Neuronal stem cell (in vitro differentiated cells): ENCODE measurements around the gene TSPAN9.

Experiments used
- DNase-seq: peaks from one replicate; pipeline ENCODE4 v3.0.0-alpha.2; 2013; ENCODE audit warnings: low spot score
- H2AFZ ChIP-seq: one replicate; pipeline ENCODE4 v1.6.1; 2013; ENCODE audit warnings: mild to moderate bottlenecking, low read length, inconsistent platforms
- H2AK5ac ChIP-seq: 2 replicates; pipeline ENCODE4 v1.6.1; 2013; ENCODE audit warnings: low read depth, mild to moderate bottlenecking, inconsistent platforms, low read length, moderate library complexity, mixed read lengths
- H2BK120ac ChIP-seq: 2 replicates; pipeline ENCODE4 v1.6.1; 2013; ENCODE audit warnings: low read depth, mild to moderate bottlenecking, inconsistent platforms, low read length, moderate library complexity, mixed read lengths
- H2BK12ac ChIP-seq: one replicate; pipeline ENCODE4 v1.6.1; 2013; ENCODE audit warnings: low read length, inconsistent platforms
- H2BK15ac ChIP-seq: 2 replicates; pipeline ENCODE4 v1.6.1; 2013; ENCODE audit warnings: mild to moderate bottlenecking, low read length, inconsistent platforms, mixed read lengths
- H2BK5ac ChIP-seq: one replicate; pipeline ENCODE4 v1.6.1; 2013; ENCODE audit warnings: inconsistent platforms, mild to moderate bottlenecking, low read length, moderate library complexity
- H3K14ac ChIP-seq: one replicate; pipeline ENCODE4 v1.6.1; 2013; ENCODE audit warnings: low read length, inconsistent platforms
- H3K18ac ChIP-seq: 2 replicates; pipeline ENCODE4 v1.6.1; 2013; ENCODE audit warnings: low read length, inconsistent platforms
- H3K23ac ChIP-seq: 2 replicates; pipeline ENCODE4 v1.6.1; 2013; ENCODE audit warnings: low read depth, mild to moderate bottlenecking, mixed read lengths, low read length, inconsistent platforms; ENCODE audit not compliant: poor library complexity
- H3K27ac ChIP-seq: replicated peaks from 3 replicates; pipeline ENCODE4 v1.5.1; 2013; ENCODE audit warnings: low read length, inconsistent platforms
- H3K27me3 ChIP-seq, 3 experiments: 2 replicates each; pipeline ENCODE4 v1.6.1; 2013; ENCODE audit warnings: low read length in 3 of 3, mild to moderate bottlenecking in 2 of 3, inconsistent platforms in 1 of 3, low read depth in 1 of 3, mixed read lengths in 1 of 3, moderate library complexity in 1 of 3; ENCODE audit not compliant: control insufficient read depth in 3 of 3, insufficient read depth in 3 of 3
- H3K36me3 ChIP-seq, 2 donors: replicated peaks in 1 of 2; 2 replicates each; pipeline ENCODE4 v1.6.1; 2013; ENCODE audit warnings: low read length in 2 of 2; ENCODE audit not compliant: control insufficient read depth in 2 of 2, insufficient read depth in 2 of 2
- H3K4ac ChIP-seq: 2 replicates; pipeline ENCODE4 v1.6.1; 2013; ENCODE audit warnings: inconsistent platforms, mild to moderate bottlenecking, low read length, moderate library complexity
- H3K4me1 ChIP-seq, 2 donors: 1 replicate in 1 of 2; 2 replicates in 1 of 2; pipeline ENCODE4 v1.6.1; 2013; ENCODE audit warnings: low read length in 2 of 2, low read depth in 1 of 2; ENCODE audit not compliant: control insufficient read depth in 2 of 2, insufficient read depth in 1 of 2
- H3K4me2 ChIP-seq: one replicate; pipeline ENCODE4 v1.6.1; 2013; ENCODE audit warnings: mild to moderate bottlenecking, low read length, inconsistent platforms; ENCODE audit not compliant: insufficient read depth, poor library complexity, severe bottlenecking
- H3K4me3 ChIP-seq, 2 donors: 2 replicates each; pipeline ENCODE4 v1.5.1; 2013; ENCODE audit warnings: low read length in 2 of 2, mild to moderate bottlenecking in 2 of 2, inconsistent platforms in 1 of 2, moderate library complexity in 1 of 2
- H3K79me1 ChIP-seq: one replicate; pipeline ENCODE4 v1.6.1; 2013; ENCODE audit warnings: low read depth, mild to moderate bottlenecking, inconsistent platforms, low read length, moderate library complexity
- H3K9ac ChIP-seq: one replicate; pipeline ENCODE4 v1.6.1; 2013; ENCODE audit warnings: mild to moderate bottlenecking, low read depth, low read length, inconsistent platforms; ENCODE audit not compliant: poor library complexity
- H3K9me3 ChIP-seq, 2 donors: replicated peaks in 1 of 2; 2 replicates each; pipeline versions ENCODE3 to v1.6.1; 2013; ENCODE audit warnings: low read length in 2 of 2, mild to moderate bottlenecking in 2 of 2, inconsistent platforms in 1 of 2, low read depth in 1 of 2, mixed read lengths in 1 of 2, moderate library complexity in 1 of 2; ENCODE audit not compliant: control insufficient read depth in 2 of 2, insufficient read depth in 1 of 2
- H4K8ac ChIP-seq: one replicate; pipeline ENCODE4 v1.6.1; 2013; ENCODE audit warnings: low read depth, mild to moderate bottlenecking, inconsistent platforms, low read length, moderate library complexity
- H4K91ac ChIP-seq: one replicate; pipeline ENCODE4 v1.6.1; 2013; ENCODE audit warnings: low read length, low read depth, mild to moderate bottlenecking, inconsistent platforms; ENCODE audit not compliant: poor library complexity
- WGBS, 2 donors: extraction: QIAGEN DNeasy Blood & Tissue Kit; methylation state at CpG; one replicate each; pipeline ENCODE4 v1.1.7; 2013; ENCODE audit warnings: missing lambda C conversion rate in 2 of 2, mixed read lengths in 1 of 2; ENCODE audit not compliant: insufficient read length in 2 of 2, insufficient replicate concordance in 1 of 2; ENCODE audit errors: extremely low coverage in 2 of 2; 5-methylcytosine and 5-hydroxymethylcytosine counted together

The TSPAN9 gene

DNA sequence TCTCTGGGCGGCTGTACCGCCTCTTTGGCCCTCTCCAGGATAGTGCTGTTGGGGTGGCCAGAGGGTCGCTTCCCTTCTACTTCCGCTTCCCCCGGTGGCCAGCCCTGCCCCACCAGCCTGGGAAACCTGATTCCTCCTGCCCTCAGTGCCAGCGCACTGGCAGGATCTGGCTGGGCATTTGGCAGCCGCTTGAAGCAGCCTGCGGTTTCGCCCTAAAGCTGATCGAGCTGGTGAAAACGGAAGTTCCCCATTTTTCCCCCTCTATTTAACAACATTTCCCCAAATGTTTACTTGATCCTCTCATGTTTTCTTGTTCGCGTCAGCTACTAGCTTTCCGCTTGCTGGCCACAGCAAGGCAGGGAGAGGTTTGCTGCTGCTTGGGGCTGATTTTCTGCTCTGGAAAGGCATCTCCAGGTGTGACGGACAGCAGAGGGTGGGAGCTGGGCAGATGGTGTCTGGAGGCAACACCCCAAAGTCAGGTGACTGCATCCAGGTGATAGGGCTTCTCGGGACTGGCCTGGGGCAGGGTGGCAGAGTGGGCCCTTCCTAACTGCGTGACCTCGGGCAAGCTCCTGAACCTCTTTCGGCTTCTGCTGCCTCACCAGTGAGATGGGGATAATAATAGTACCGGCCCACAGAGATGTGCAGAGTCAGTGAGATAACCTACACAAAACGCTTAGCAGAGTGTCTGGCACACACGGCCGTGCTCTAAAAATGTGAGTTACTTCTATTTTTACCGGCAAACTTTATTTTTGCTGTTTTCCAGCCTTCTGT lies 53.1 kb downstream of the TSPAN9 start:
- no peaks in the 10 kb centered on the region for H3K9me3 ChIP-seq
- H2BK15ac ChIP-seq: no peak overlapping the region
- no peak overlapping the region for H3K14ac ChIP-seq
- H2AFZ ChIP-seq: no peak overlapping the region
- H4K91ac ChIP-seq: no peak overlapping the region
- no peak overlapping the region for H3K4me2 ChIP-seq
- no peak overlapping the region for H3K9ac ChIP-seq
- H3K36me3 ChIP-seq: no peaks in the 10 kb centered on the region
- no peaks in the 10 kb centered on the region for H3K27me3 ChIP-seq
- no peak overlapping the region for H4K8ac ChIP-seq
- no peak overlapping the region for H2BK12ac ChIP-seq
- no peak overlapping the region for H3K4ac ChIP-seq
- no peak overlapping the region for H2BK120ac ChIP-seq
- H3K4me1 ChIP-seq: peaks cover 0 to 4% of the 10 kb centered on the region in 2 donors
- no peak overlapping the region for H3K4me3 ChIP-seq
- DNase-seq: no peak
- no peak overlapping the region for H3K23ac ChIP-seq
- H2BK5ac ChIP-seq: no peak overlapping the region
- no peak overlapping the region for H3K18ac ChIP-seq
- no peaks in the 10 kb centered on the region for H3K79me1 ChIP-seq
- WGBS, 2 donors: no CpG with 5 or more reads among the region's 24 CpGs
- no peak overlapping the region for H2AK5ac ChIP-seq
- no peak overlapping the region for H3K27ac ChIP-seq

DNA sequence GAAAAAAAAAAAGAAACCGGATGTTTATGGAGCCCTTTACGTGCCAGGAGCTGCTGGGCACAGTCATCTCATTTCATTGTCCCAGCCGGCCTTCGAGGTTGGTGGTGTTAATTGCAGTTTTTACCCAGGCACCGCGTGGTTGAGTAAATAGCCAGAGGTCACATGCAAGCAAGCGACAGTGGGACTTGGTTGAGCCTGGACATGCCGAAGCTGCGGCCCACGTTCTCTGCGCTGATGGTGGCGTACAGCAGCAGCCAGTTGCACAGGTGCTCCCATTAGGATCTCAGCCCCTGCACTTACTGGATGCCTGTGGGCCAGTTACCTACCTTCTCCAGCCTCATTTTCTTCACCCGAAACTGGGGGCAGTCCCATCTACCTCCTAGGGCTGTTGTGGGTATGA lies 54.0 kb downstream of the TSPAN9 start:
- Histone ChIP-seq H2AK5ac (no peak overlapping the region), H3K14ac (peak overlapping the region; percentile 56)

DNA sequence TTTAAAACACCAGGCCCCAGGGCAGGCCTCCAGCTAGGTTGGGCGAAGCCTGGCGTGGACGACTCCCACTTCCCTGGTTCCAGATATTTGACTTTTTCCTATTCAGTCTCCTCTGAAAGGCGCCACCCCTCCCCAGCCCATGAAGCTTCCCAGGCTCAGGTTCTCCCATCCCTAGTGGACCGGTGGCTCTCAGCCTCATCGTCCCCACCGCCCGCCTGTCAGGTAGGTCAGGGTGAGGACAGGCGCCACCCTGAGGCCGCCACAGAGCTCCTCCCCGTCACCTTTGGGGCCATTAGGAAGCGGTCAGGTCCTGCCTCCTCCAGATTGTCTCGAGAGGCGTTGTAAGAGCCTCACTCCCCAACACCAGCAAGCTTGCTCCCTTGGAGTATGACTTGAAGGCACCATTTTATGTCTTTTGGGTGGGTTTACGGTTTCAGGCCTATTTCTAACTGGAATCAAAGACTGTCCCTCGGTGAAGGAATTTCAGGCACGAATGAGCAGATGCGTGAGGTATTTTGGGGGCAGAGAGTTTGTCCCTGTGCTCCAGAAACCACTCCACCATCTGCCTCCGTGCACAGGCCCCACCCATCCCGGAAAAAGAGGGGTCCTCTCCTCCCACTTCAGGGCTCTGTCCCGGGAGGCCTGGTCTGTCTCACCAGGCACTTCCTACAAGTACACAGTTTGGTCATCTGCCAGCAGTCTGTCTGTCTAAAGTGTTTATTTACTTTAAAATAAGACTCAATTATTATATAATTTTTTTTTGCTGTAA lies 55.6 kb downstream of the TSPAN9 start:
- no peaks in the 10 kb centered on the region for H3K79me1 ChIP-seq
- no peak overlapping the region for H4K91ac ChIP-seq
- H3K23ac ChIP-seq: no peak overlapping the region
- no peak overlapping the region for H2BK120ac ChIP-seq
- H3K4ac ChIP-seq: no peak overlapping the region
- H3K18ac ChIP-seq: no peak overlapping the region
- peaks cover 0 to 1% of the 10 kb centered on the region in 2 donors for H3K9me3 ChIP-seq
- WGBS, 2 donors: no CpG with 5 or more reads among the region's 21 CpGs
- H3K4me2 ChIP-seq: no peak overlapping the region
- H4K8ac ChIP-seq: no peak overlapping the region
- no peak overlapping the region for H3K27ac ChIP-seq
- H2AFZ ChIP-seq: no peak overlapping the region
- H2BK12ac ChIP-seq: no peak overlapping the region
- no peak overlapping the region for H2AK5ac ChIP-seq
- H3K4me3 ChIP-seq: no peak overlapping the region
- H3K36me3 ChIP-seq: no peaks in the 10 kb centered on the region
- H2BK15ac ChIP-seq: no peak overlapping the region
- H2BK5ac ChIP-seq: no peak overlapping the region
- H3K14ac ChIP-seq: no peak overlapping the region
- DNase-seq: no peak
- no peaks in the 10 kb centered on the region for H3K27me3 ChIP-seq
- no peak overlapping the region for H3K9ac ChIP-seq
- H3K4me1 ChIP-seq: peaks cover 10 to 15% of the 10 kb centered on the region in 2 donors

More for the DNA sequence above, 54.0 kb downstream of the TSPAN9 start:
- H2BK12ac ChIP-seq: no peak overlapping the region
- H3K4ac ChIP-seq: no peak overlapping the region
- no peak overlapping the region for H3K9ac ChIP-seq
- no peak overlapping the region for H3K23ac ChIP-seq
- H2AFZ ChIP-seq: no peak overlapping the region
- no peak for DNase-seq
- no peak overlapping the region for H3K4me3 ChIP-seq
- no peak overlapping the region for H2BK5ac ChIP-seq
- no CpG with 5 or more reads among the region's 13 CpGs for WGBS, 2 donors
- H2BK120ac ChIP-seq: no peak overlapping the region
- no peaks in the 10 kb centered on the region for H3K36me3 ChIP-seq
- H3K9me3 ChIP-seq: peaks cover 0 to 1% of the 10 kb centered on the region in 2 donors
- no peak overlapping the region for H4K8ac ChIP-seq
- peaks cover 0 to 7% of the 10 kb centered on the region in 2 donors for H3K4me1 ChIP-seq
- no peak overlapping the region for H4K91ac ChIP-seq
- no peak overlapping the region for H3K4me2 ChIP-seq
- H3K79me1 ChIP-seq: no peaks in the 10 kb centered on the region
- no peaks in the 10 kb centered on the region for H3K27me3 ChIP-seq
- no peak overlapping the region for H3K27ac ChIP-seq
- H3K18ac ChIP-seq: no peak overlapping the region
- H2BK15ac ChIP-seq: no peak overlapping the region

DNA sequence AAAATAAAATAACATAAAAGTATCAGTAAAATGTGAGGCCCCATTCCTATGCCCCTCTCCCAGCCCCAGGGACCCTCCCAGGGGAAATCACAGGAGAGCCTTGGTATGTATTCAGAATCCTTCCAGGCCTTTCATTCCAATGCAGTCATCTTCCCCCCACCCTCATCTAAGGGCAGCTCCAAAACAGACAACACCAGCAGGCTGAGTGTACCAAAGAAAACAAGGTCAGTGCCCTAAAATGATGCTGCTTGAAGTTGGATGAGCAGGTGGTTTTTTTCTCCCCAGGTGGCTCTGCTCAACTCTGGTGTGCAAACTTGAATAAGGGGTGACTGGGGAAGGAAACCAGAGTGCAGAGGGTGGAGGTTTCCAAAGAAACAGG lies 56.2 kb downstream of the TSPAN9 start:
- H3K4me2 ChIP-seq: no peak overlapping the region
- H2BK12ac ChIP-seq: no peak overlapping the region
- H3K4me3 ChIP-seq: no peak overlapping the region
- H3K18ac ChIP-seq: no peak overlapping the region
- no peak overlapping the region for H2BK120ac ChIP-seq
- H3K9ac ChIP-seq: no peak overlapping the region
- H3K9me3 ChIP-seq: peaks cover 0 to 1% of the 10 kb centered on the region in 2 donors
- no peak overlapping the region for H2AK5ac ChIP-seq
- H3K23ac ChIP-seq: no peak overlapping the region
- H2AFZ ChIP-seq: no peak overlapping the region
- peaks cover 11 to 16% of the 10 kb centered on the region in 2 donors for H3K4me1 ChIP-seq
- no peak overlapping the region for H2BK15ac ChIP-seq
- H3K14ac ChIP-seq: no peak overlapping the region
- H2BK5ac ChIP-seq: no peak overlapping the region
- no peaks in the 10 kb centered on the region for H3K79me1 ChIP-seq
- H3K4ac ChIP-seq: no peak overlapping the region
- no peaks in the 10 kb centered on the region for H3K27me3 ChIP-seq
- no peak overlapping the region for H4K91ac ChIP-seq
- no peak overlapping the region for H4K8ac ChIP-seq
- H3K36me3 ChIP-seq: no peaks in the 10 kb centered on the region
- DNase-seq: no peak
- H3K27ac ChIP-seq: no peak overlapping the region
